Transverse colon (tissue), 4 donors: ENCODE results near the gene HOXD10.

Source experiments
- EP300 ChIP-seq: sonication (generic); formaldehyde crosslinking; IDR thresholded peaks from one replicate; pipeline ENCODE4 v1.6.1; 2017; ENCODE audit warnings: antibody characterized with exemption, low read depth
- POLR2A ChIP-seq: fragments of 450-650 bp; IDR thresholded peaks from one replicate; pipeline ENCODE4 v1.6.1; 2016; ENCODE audit warnings: antibody characterized with exemption, mild to moderate bottlenecking, moderate library complexity
- POLR2AphosphoS5 ChIP-seq, 3 donors: sonication (generic); formaldehyde crosslinking; IDR thresholded peaks; one replicate each; pipeline ENCODE4 v1.6.1; 2016; ENCODE audit warnings: antibody characterized with exemption in 3 of 3
- TF ChIP-seq, protein P1 (sequence below), 5 experiments: fragments of 200-600 bp in 3 of 5; fragments of 450-650 bp in 2 of 5; sonication (generic) in 3 of 5; IDR thresholded peaks; 1 replicate in 2 of 5; 2 replicates in 3 of 5; pipeline ENCODE4 v1.5.1; 2016 to 2017; ENCODE audit warnings: antibody characterized with exemption in 5 of 5, inconsistent platforms in 3 of 5, mild to moderate bottlenecking in 2 of 5, moderate library complexity in 1 of 5

- TF ChIP-seq, protein P1, sequence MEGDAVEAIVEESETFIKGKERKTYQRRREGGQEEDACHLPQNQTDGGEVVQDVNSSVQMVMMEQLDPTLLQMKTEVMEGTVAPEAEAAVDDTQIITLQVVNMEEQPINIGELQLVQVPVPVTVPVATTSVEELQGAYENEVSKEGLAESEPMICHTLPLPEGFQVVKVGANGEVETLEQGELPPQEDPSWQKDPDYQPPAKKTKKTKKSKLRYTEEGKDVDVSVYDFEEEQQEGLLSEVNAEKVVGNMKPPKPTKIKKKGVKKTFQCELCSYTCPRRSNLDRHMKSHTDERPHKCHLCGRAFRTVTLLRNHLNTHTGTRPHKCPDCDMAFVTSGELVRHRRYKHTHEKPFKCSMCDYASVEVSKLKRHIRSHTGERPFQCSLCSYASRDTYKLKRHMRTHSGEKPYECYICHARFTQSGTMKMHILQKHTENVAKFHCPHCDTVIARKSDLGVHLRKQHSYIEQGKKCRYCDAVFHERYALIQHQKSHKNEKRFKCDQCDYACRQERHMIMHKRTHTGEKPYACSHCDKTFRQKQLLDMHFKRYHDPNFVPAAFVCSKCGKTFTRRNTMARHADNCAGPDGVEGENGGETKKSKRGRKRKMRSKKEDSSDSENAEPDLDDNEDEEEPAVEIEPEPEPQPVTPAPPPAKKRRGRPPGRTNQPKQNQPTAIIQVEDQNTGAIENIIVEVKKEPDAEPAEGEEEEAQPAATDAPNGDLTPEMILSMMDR (IDR thresholded peaks at IDR 0.05) = no peak
- TF ChIP-seq POLR2A (peak; percentile 15), EP300 (no peak), POLR2AphosphoS5 (IDR thresholded peaks at IDR 0.05) (peak; percentile 15 to 49 (median 44))
Observed at GRCh38 chr2:176106581-176107539, 9.7 kb upstream of the HOXD10 start, which contains the start of gene HOXD11.
